Measurements from ENCODE around the gene CTNND2. TPM values are rescaled to one million over a fixed set of nuclear protein-coding genes. Genes with fewer than 3 reads are reported as not detected.
"Not testable (repeated sequence)": the region's sequence is repeated elsewhere in the genome, so short reads cannot be mapped to it uniquely, and the experiment has no call there.

Gene CTNND2
- polyA plus RNA-seq, 3 donors, result 1.9 to 2.9 (median 2.9) TPM

DNA sequence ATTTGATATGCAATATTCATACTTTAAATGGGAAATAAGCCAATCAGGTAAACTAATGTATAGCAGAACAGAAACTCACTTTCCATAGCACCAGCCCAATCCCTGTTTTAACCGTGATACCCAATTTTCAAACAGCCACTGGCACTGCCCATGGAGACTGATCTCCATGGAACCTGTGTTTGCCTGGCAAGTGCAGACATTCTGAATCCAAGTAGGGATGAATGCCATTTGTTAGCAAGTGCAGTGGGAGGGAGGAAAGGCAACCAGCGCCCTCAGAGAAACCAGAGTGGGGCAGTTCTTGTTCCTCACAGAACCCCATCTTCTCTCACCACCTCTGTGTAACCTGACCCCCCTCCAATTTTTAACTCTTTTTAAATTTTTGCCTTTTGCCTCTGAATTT is 229.1 kb downstream of the CTNND2 start:
- DNase-seq, result no peak

DNA sequence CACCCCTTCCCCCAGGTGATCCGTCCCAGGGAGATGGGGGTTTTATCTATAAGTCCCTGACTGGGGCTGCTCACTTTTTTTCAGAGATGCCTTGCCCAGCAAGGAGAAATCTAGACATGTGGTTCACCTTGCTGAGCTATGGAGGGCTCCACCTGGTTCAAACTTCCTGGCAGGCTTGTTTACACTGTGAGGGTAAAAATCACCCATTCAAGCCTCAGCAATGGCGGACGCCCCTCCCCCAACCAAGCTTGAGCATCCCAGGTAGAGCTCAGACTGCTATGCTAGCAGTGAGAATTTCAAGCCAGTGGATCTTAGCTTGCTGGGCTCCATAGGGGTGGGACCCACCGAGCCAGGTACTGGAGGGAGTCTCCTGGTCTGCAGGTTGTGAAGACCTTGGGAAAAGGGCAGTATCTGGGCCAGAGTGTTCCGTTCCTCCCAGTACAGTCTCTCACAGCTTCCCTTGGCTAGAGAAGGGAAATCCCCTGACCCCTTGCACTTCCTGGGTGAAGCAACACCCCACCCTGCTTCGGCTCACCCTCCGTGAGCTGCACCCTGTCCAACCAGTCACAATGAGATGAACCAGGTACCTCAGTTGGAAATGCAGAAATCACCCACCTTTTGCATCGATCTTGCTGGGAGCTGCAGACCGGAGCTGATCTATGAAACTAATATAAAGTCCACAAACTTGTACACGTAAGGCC is 231.7 kb downstream of the CTNND2 start:
- DNase-seq, result no peak

DNA sequence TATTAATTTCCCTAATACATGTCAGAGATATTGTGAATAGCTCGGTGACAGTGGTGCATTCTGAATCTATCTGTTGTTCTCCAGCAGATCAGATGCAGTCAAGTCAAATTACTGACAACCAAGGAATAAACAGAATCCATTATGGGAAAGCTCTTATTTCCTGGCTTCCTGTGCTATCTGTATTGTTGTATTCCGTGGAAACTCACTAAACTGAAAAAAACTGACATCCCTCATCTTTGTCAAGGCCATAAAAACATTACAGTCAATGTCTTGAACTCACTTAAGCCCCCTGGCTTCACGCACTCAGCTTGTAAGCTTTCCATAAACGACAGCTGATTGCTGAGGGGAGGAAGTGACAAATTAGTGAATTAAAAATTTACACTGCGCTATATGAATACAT is 245.9 kb downstream of the CTNND2 start:
- DNase-seq, result no peak

DNA sequence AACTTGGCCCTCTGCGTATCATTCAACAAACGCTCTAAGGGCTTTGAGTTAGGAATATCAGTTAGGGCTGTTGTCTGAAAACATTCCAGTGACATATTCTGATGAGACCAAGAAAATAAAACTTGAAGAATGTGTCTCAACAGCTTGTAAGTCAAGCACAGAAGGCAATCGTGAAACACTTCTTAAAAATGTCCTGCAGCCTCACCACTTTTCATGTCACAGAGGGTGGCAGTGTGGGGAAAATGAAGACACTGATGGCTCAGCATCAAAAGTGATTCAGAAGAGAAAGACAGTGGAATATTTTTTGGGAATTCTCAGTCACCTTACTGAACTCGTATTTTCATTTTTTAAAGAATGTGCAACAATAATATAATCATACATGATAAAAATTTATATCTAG is 247.3 kb downstream of the CTNND2 start:
- DNase-seq, result no peak

DNA sequence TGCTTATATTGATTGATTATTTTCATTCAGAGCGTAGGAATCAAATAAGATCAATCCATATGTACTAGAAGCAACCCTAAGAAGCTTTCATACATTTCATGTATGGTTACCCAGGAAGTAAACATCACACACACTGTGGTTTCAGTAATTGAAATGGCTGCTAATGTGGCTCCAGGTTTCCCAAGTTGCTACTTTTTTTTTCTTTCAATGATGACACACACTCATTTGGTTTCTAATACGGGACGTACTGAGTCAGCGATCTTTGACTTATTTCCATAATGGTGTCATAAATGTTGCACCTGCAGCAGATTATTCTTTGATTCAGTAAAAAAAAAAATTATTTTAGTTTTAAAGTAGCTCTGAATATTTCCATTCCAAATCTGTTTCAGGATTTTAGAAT is 248.6 kb downstream of the CTNND2 start:
- no peak for DNase-seq

DNA sequence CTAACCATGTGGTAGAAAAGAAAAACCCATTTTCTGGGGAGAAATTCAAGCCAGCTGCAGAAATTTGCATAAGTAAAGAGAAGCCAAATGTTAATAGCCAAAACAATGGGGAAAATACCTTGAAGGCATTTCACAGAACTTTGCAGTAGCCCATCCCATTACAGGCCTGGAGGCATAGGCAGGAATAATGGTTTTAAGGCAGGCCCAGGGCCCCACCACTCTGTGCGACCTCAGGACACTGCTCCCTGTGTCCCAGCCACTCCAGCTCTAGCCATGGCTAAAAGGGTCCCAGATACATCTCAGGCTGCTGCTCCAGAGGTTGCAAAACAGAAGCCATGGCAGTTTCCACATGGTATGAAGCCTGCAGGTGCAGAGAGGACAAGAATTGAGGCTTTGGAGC is 253.3 kb downstream of the CTNND2 start:
- no peak for DNase-seq

DNA sequence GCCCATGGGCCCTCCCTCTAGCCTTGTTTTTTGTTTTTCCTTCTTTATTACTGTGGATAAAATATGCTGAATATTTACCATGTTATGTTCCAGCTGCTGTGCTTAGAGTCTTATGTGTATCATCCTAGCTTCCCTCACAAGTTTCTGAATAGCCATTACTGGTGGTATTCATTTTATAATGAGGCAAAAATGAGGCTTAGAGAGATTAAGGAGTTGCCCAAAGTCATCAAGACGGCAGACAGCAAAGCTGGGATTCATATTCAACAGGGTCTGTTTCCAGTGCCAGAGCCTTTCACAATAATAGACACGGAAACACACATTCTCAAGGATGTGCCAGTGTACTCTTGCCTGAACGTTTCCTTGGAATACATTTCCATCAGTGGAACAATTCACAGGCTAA is 258.1 kb downstream of the CTNND2 start:
- DNase-seq, result no peak

DNA sequence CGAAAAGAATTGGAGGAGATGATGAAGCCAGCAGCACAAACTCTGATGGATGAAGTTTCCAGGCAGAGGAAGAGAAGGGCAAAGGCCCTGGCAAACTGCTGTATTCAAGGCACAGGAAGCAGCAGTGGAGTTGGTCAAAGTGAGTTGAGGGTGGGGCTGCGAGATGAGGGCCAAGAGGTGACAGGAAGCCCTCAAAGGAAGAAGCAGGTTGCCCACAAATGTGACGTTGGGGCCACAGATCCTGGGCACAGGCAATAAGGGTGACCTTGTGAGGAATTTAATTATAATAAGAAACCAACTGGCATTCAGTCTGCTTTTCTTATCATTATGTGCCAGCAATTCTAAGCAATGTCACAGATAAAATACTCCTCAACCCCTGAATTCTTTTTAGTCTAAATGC is 261.8 kb downstream of the CTNND2 start:
- no peak for DNase-seq

DNA sequence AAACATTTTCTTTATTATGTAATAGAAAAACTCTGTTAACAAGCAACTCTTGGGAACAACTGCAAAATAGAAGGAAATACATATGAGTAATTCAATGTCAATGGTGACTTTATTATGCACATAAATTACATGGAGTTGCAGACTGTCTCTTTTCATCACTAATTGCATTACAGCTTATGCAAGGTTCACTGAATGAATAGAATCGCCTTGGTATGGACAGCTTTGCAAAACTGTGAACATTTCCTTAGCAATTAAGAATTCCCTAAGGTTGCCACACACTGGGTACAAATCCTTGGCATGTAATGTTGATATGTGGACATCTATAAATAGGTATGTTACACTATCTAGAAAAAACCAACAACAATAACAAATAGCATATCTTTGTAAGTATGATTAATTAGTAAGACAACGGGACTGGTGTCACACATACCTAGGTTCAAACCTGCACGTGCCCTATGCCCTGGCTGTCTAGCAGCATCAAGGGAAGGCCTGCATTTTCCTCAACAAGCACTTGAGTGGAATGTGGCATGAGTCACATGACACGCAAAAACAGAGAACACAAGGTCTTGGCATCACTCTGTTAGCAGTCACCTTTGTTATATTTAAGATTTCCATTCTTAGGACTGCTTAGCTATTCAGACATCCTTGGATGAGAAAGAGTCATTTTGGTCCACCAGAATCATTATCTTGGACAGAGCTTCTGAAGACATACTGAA is 263.9 kb downstream of the CTNND2 start:
- DNase-seq, result no peak

DNA sequence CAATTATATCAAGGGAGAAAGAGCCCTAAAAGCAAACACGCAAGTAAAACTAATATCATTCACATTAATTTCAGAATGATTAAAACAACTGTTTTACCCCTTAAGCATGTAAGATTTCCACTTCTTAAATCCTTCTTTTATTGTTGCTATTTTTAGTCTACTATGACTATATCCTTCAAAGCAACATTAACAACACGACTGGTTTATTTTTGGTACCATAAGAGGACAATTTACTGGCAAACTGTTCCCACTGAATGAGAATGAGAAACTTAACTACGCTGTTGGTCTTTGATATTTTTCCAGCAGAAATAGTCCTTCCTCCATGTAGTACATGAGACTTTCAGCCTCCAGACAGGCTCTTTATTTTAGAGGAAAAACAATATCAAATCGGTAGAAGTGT is 281.5 kb downstream of the CTNND2 start:
- no peak for DNase-seq

DNA sequence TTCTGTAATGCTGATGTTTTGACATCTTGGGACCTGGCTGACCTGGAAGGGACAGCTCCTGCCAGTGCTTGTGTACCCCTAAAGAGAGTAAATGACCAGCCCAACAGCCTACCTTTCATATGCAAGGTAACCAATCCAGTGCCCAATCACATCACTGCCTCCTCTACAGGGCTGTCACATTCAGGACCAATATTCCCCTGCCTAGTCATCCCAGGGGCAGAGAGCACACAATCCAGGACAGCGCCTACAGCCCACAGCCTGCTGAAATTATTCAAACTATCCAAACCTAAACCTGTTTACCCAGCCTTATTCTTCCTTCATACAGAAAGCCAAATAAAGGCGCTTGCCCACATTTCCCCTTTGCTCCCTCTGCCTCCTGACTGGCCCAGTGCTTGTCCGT is 284.1 kb downstream of the CTNND2 start:
- no peak for DNase-seq

DNA sequence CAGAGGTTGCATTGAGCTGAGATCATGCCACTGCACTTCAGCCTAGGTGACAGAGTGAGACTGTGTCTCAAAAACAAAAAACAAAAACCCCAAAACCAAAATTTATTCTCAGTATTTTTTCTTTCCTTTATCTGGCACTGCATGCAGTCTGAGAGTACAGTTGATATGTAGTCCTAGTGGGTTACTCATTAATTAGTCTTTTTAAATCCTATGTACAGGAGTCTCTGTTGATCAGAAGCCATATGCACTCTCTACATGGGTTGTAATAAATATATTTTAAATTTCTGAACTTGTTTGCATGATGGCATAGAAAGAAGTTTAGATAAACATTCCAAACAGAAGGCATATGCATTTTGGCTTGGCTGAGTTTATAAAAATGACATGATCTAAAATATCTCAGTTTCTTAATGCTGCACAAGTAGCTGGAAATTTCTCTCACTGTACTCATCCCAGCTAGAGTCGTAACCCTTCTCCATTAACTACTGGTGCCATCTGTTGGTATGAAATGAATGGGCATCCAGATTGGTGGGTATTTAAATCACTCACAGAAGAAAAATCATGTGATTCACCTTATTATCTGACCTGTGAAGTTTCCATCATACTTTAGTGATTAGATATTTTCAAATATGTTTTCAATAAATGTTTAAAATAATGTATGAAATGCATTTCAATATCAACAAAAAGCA is 284.8 kb downstream of the CTNND2 start:
- DNase-seq, result peak; percentile 16

DNA sequence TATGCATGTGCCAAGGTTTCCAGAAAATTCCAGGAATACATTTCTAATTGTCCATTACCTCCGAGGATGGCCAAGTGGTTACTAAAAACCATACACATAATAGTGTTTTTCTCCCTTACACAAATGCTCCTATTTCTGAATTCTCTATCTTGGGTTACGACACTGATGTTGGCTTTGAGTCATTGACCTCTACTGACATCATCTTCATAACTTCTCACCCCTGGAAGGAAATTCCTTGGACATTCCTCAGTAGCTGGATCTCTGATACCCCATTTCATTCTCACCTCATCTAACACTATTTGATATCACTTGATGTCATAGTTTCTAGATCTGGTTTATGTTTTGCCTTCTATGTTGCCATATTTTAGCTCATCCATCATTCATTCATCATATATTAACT is 287.2 kb downstream of the CTNND2 start:
- no peak for DNase-seq

DNA sequence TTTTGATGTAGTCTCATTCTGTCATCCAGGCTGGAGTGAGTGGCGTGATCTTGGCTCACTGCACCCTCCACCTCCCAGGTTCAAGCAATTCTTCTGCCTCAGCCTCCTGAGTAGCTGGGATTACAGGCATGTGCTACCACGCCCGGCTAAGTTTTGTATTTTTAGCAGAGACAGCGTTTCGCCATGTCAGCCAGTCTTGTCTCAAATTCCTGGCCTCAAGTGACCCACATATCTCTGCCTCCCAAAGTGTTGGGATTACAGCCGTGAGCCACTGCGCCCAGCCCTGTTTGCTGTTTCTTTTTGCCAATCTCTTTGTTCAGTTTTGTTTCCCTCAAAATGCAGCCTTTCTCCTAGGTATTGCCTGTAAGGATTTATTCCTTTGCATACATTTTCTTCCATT is 287.6 kb downstream of the CTNND2 start:
- DNase-seq, result not testable (repeated sequence)

DNA sequence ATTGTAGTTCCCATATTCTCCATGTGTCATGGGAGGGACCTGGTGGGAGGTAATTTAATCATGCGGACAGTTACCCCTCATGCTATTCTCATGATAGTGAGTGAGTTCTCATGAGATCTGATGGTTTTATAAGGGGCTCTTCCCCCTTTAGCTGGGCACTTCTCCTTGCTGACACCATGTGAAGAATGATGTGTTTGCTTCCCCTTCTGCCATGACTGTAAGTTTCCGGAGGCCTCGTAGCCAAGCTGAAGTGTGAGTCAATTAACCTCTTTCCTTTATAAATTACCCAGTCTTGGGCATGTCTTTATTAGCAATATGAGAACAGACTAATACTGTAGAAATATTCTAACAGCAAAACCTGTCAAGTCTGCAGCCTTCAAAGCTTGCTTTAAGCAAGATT is 293.2 kb downstream of the CTNND2 start:
- DNase-seq, result no peak

DNA sequence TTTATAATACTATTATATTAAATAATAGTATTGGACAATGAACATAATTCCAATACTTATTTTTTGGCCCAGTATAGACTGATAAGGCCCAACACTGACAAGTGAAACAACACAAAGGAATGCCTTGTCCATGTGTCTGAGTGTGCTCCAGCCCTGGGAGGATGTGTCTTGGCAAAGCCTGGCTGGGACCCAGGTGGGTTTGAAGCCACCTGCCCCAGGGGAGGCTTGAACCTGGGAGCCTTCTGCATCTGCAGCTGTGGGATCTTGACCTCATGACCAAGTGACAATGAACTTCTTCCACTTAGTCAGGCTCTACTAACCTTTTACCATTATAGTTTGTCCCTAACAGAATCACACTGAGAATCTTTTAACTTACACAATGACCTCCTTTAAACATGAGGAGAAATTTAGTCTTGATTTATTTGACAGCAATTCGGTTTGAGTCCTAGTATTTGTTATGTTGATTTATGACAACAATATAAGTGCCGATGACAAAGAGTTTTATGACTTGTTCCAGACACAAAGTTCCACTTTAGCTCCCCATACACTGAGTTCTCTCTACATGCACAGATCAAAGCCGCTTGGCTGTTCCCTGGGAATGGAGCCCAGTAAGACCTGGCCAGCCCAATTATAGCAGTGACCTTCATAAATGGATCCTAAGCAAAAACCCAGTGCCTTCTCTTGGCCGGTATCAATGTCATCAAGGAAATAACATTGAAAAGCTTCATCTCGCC is 294.5 kb downstream of the CTNND2 start:
- no peak for DNase-seq

DNA sequence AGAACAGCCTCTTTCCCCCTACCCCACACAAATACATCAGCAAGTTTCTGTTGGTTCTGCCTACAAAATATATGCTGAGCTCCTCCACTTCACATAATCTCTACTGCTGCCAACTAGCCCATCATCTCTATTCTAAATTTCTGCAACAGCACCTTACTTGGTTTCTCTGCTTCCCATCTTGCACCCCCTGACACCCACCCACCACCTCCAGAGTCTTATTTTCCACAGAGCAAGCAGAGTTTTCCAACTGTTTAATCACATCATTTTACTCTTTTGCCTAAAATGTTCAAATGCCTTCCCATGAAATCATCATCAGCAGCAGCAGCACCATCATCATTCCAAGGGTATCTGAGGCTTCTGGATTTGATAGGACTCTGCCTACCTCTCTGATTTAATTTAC is 295.7 kb downstream of the CTNND2 start:
- no peak for DNase-seq

DNA sequence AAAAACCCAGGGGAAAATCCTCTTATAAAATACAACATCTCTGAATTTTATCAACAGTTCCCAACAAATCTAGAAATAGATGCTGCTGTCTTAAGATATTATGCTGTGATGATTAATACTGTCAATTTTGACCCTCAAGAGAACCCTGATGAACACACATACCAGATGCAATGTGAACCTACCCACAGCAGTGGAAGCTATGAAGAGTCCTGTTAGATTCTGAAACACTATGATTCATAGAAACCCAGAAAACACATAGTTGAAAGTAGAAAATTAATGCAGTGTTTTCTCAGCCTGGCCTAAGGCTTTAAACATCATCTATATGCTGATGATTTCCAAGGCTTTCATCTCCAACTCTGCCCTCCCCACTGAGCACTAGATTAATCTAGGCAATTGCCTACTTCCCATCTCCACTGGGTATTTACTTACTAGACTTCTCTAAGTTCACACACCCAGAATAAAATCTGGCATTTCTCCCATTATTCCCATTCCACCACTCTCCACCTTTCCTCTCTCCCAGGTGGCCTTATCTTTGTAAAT is 296.2 kb downstream of the CTNND2 start:
- no peak for DNase-seq

DNA sequence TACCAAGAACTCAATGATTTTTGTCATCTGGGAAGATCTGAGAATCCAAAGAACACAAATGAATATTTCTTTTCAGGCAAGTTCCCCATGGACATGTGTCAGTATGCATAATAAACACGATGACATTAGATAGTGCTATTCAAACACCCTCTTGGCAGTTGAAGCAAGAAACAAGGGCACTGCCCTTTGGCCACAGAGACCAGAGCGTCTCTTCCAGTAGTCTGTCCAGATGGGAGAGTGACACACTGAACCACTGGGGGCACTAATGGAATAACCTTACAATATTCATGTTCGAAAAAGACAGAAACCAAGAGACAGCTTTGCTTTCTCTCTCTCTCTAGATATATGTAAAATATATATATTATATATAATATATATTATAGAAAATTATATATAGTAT is 301.9 kb downstream of the CTNND2 start:
- DNase-seq, result no peak

DNA sequence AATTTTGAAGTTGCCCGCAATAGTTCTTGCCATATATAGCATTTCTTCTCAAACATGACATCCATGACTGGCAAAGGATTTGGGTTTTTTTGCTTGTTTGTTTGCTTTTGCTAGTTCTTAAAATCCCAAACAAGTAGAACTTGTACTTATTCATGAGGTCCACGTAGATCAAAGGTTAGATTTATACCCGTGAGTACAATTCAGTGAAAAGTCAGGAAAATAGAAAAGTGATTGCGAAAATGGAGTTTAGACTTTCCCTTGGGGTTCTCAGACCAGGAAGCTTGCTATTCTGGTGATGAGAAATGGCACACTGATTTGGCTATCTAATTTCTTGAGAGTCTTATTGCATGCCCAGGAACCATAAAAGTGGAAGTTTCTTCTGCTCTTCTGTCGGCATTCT is 304.7 kb downstream of the CTNND2 start:
- DNase-seq, result no peak

DNA sequence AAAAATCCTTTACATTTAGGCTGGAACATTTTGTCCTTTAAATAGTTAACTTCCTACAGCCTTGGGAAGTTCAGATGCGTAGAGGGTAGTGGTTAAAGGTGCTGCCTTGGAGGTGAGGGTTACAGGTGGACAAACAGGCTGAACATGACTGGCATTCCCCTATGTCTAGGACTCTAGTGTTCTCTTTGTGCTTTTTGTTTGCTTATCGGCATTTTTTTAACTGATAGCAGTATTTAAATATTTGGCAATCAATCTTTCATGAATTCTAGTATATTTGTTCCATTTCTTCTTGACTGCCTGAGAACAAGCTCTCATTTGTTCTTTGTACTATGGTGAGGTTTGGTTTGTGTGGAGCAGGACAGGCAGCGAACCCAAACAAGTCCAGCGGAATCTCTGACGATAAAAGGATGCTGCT is 307.6 kb downstream of the CTNND2 start:
- DNase-seq, result no peak

DNA sequence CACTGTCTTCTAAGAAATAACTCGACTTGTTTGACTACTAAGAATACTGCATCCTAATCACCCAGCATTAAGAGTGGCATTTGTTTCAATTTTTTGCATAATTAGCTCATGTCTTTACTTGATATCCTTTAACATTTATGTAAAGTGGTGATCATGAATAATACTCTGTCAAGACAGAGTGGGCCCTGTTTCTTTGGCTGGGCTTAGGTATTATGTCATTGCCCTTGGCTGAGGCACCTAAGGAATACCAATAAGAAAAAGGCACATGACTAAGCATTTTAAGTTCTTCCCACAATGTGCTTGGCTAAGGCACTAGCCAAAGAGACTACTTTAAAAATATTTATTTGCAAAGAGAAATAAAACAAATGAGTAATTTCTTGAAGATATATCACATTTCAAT is 308.1 kb downstream of the CTNND2 start:
- no peak for DNase-seq

Measured in renal pelvis (tissue), 4 donors.